HepG2 (cell line): Measurements from ENCODE around the gene CLDN3. TPM values are rescaled to one million over a fixed set of nuclear protein-coding genes. Genes with fewer than 3 reads are reported as not detected.

Experiments used
- ARNT2 ChIP-seq: sonication (generic); formaldehyde crosslinking; IDR thresholded peaks from 2 replicates; pipeline ENCODE4 v1.8.0; 2022; ENCODE audit warnings: mild to moderate bottlenecking, low read depth, missing genetic modification reagents, moderate library complexity
- ARNTL ChIP-seq: sonication (generic); formaldehyde crosslinking; IDR thresholded peaks from 2 replicates; pipeline ENCODE4 v1.4.0; 2020; ENCODE audit warnings: mild to moderate bottlenecking, missing genetic modification reagents
- BRD4 ChIP-seq: sonication (generic); formaldehyde crosslinking; IDR thresholded peaks from 2 replicates; pipeline ENCODE4 v1.4.0; 2020; ENCODE audit warnings: missing genetic modification reagents
- DPF2 ChIP-seq: sonication (generic); formaldehyde crosslinking; IDR thresholded peaks from 2 replicates; pipeline ENCODE4 v1.4.0; 2020; ENCODE audit warnings: mild to moderate bottlenecking, low read depth, missing genetic modification reagents, borderline replicate concordance
- ELF3 ChIP-seq: IDR thresholded peaks from 2 replicates; pipeline ENCODE4 v1.6.1; 2016; ENCODE audit warnings: missing genetic modification reagents, missing compliant biosample characterization
- FOSL2 ChIP-seq: sonication (generic); formaldehyde crosslinking; IDR thresholded peaks from 2 replicates; pipeline ENCODE4 v1.4.0; 2020; ENCODE audit warnings: missing genetic modification reagents
- MLLT10 ChIP-seq: sonication (generic); formaldehyde crosslinking; IDR thresholded peaks from 2 replicates; pipeline ENCODE4 v1.4.0; 2020; ENCODE audit warnings: missing genetic modification reagents
- NAIF1 ChIP-seq: sonication (generic); formaldehyde crosslinking; IDR thresholded peaks from 2 replicates; pipeline ENCODE4 v1.5.0; 2020; ENCODE audit warnings: mild to moderate bottlenecking, missing genetic modification reagents, borderline replicate concordance
- NCOR1 ChIP-seq: fragments of 200-600 bp; sonication (generic); IDR thresholded peaks from 2 replicates; pipeline ENCODE4 v1.7.0; 2017; ENCODE audit warnings: antibody characterized with exemption, low read length, borderline replicate concordance
- NFE2L1 ChIP-seq: sonication (generic); formaldehyde crosslinking; IDR thresholded peaks from 2 replicates; pipeline ENCODE4 v1.4.0; 2020; ENCODE audit warnings: missing genetic modification reagents, mild to moderate bottlenecking, borderline replicate concordance
- NFKB2 ChIP-seq: sonication (generic); formaldehyde crosslinking; IDR thresholded peaks from 2 replicates; pipeline ENCODE4 v1.4.0; 2020; ENCODE audit warnings: missing genetic modification reagents, borderline replicate concordance
- NKX3-1 ChIP-seq: sonication (generic); formaldehyde crosslinking; IDR thresholded peaks from 2 replicates; pipeline ENCODE4 v1.5.0; 2020; ENCODE audit warnings: missing genetic modification reagents
- SETDB1 ChIP-seq: sonication (generic); formaldehyde crosslinking; IDR thresholded peaks from 2 replicates; pipeline ENCODE4 v1.5.1; 2020; ENCODE audit warnings: missing genetic modification reagents, mild to moderate bottlenecking, borderline replicate concordance
- SIN3A ChIP-seq: IDR thresholded peaks from 2 replicates; pipeline ENCODE4 v1.6.1; 2011; ENCODE audit warnings: low read depth, mild to moderate bottlenecking, control low read depth, low read length, borderline replicate concordance
- SP5 ChIP-seq: IDR thresholded peaks from 2 replicates; pipeline ENCODE4 v1.6.1; 2016; ENCODE audit warnings: low read depth, borderline replicate concordance
- YEATS2 ChIP-seq: sonication (generic); formaldehyde crosslinking; IDR thresholded peaks from 2 replicates; pipeline ENCODE4 v1.4.0; 2020; ENCODE audit warnings: missing genetic modification reagents, borderline replicate concordance
- ZNF205 ChIP-seq: IDR thresholded peaks from 2 replicates; pipeline ENCODE4 v1.6.1; 2018; ENCODE audit warnings: missing biosample characterization, missing genetic modification reagents
- ZNF235 ChIP-seq: sonication (generic); formaldehyde crosslinking; IDR thresholded peaks from 2 replicates; pipeline ENCODE4 v1.8.1; 2023; ENCODE audit warnings: mild to moderate bottlenecking, missing genetic modification reagents, borderline replicate concordance
- ZNF343 ChIP-seq: sonication (generic); formaldehyde crosslinking; IDR thresholded peaks from 2 replicates; pipeline ENCODE4 v1.4.0; 2020; ENCODE audit warnings: mild to moderate bottlenecking, missing genetic modification reagents
- ZNF530 ChIP-seq: sonication (generic); formaldehyde crosslinking; IDR thresholded peaks from 2 replicates; pipeline ENCODE4 v1.5.0; 2020; ENCODE audit warnings: low read depth, mild to moderate bottlenecking, missing genetic modification reagents
- ZNF556 ChIP-seq: sonication (generic); formaldehyde crosslinking; IDR thresholded peaks from 2 replicates; pipeline ENCODE4 v1.4.0; 2020; ENCODE audit warnings: mild to moderate bottlenecking, missing genetic modification reagents, borderline replicate concordance
- ZNF619 ChIP-seq: sonication (generic); formaldehyde crosslinking; IDR thresholded peaks from 2 replicates; pipeline ENCODE4 v1.4.0; 2020; ENCODE audit warnings: mild to moderate bottlenecking, missing genetic modification reagents
- ZNF713 ChIP-seq: sonication (generic); formaldehyde crosslinking; IDR thresholded peaks from 2 replicates; pipeline ENCODE4 v1.4.0; 2020; ENCODE audit warnings: mild to moderate bottlenecking, missing genetic modification reagents
- ZNF766 ChIP-seq: sonication (generic); formaldehyde crosslinking; IDR thresholded peaks from 2 replicates; pipeline ENCODE4 v1.5.0; 2020; ENCODE audit warnings: missing genetic modification reagents, borderline replicate concordance
- ZNF782 ChIP-seq: sonication (generic); formaldehyde crosslinking; IDR thresholded peaks from 2 replicates; pipeline ENCODE4 v1.4.0; 2020; ENCODE audit warnings: missing genetic modification reagents, mild to moderate bottlenecking, borderline replicate concordance
- ZNF879 ChIP-seq: sonication (generic); formaldehyde crosslinking; IDR thresholded peaks from 2 replicates; pipeline ENCODE4 v1.8.1; 2023; ENCODE audit warnings: missing genetic modification reagents
- ZZZ3 ChIP-seq: sonication (generic); formaldehyde crosslinking; IDR thresholded peaks from 2 replicates; pipeline ENCODE4 v1.4.0; 2020; ENCODE audit warnings: missing genetic modification reagents, mild to moderate bottlenecking, borderline replicate concordance
- polyA plus RNA-seq, 8 experiments: library from polyadenylated mRNA; depleted of rRNA in 3 of 8; stranded (reverse) in 7 of 8; unstranded in 1 of 8; fragments of >200 nt; fragmentation: Illumina TruSeq in 4 of 8; extraction: Trizol in 4 of 8; gene quantifications; 2 replicates each; pipeline versions ENCODE4 v1.2.1 to v1.2.3, GENCODE V29; 2011 to 2016; ENCODE audit warnings: low read depth in 4 of 8, missing spikeins in 1 of 8, mixed read lengths in 1 of 8; ENCODE audit not compliant: insufficient read depth in 1 of 8
- total RNA-seq, 5 experiments: library from RNA; depleted of rRNA; stranded (reverse); fragments of >200 nt; fragmentation: Illumina TruSeq; extraction: Trizol; gene quantifications; 2 replicates each; pipeline ENCODE4 v1.2.3, GENCODE V29; 2016; ENCODE audit warnings: low read depth in 1 of 5
- TF ChIP-seq, protein P1 (sequence below): sonication (generic); formaldehyde crosslinking; IDR thresholded peaks from 2 replicates; pipeline ENCODE4 v1.4.0; 2020; ENCODE audit warnings: missing genetic modification reagents

CLDN3 gene
- total and polyA plus RNA-seq, 2 of the 13 experiments (the other 11 are each of a cell fraction or from before 2014, with no cell fraction given): 0.31 to 0.51 TPM

DNA sequence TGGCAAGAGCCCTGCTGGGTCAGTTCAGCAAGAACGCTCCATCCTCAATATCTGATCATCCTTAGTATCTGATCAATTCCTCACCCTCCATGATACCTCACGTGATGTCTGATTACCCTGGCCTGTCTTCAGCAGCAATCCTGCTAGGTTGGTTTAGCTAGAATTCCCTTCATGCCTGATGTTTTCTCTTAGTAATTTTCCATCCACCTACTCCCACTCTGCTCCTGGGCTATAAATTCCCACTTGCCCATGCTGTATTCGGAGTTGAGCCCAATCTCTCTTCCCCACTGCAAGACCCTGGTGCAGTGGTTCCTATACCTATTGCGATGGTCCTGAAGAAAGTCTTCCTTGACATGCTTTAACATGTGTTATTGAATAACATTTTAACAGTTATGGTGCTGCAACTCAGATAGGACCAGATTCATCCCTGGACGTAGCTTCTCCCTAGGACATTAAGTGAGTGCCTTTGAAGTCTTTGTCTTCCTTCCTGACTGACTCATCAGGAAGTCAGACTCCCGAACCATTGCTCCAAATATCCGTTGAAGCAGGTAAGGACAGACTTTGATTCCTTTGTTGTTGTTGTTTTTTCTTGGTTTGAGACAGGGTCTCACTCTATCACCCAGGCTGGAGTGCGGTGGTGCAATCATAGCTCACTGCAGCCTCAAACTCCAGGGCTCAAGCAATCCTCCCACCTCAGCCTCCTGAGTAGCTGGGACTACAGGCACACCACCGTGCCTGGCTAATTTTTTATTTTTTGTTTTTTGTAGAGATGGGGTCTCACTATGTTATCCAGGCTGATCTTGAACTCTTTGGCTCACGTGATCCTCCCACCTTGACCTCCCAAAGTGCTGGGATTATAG, 29.4 kb upstream of the CLDN3 start (continued):
- TF ChIP-seq, protein P1, sequence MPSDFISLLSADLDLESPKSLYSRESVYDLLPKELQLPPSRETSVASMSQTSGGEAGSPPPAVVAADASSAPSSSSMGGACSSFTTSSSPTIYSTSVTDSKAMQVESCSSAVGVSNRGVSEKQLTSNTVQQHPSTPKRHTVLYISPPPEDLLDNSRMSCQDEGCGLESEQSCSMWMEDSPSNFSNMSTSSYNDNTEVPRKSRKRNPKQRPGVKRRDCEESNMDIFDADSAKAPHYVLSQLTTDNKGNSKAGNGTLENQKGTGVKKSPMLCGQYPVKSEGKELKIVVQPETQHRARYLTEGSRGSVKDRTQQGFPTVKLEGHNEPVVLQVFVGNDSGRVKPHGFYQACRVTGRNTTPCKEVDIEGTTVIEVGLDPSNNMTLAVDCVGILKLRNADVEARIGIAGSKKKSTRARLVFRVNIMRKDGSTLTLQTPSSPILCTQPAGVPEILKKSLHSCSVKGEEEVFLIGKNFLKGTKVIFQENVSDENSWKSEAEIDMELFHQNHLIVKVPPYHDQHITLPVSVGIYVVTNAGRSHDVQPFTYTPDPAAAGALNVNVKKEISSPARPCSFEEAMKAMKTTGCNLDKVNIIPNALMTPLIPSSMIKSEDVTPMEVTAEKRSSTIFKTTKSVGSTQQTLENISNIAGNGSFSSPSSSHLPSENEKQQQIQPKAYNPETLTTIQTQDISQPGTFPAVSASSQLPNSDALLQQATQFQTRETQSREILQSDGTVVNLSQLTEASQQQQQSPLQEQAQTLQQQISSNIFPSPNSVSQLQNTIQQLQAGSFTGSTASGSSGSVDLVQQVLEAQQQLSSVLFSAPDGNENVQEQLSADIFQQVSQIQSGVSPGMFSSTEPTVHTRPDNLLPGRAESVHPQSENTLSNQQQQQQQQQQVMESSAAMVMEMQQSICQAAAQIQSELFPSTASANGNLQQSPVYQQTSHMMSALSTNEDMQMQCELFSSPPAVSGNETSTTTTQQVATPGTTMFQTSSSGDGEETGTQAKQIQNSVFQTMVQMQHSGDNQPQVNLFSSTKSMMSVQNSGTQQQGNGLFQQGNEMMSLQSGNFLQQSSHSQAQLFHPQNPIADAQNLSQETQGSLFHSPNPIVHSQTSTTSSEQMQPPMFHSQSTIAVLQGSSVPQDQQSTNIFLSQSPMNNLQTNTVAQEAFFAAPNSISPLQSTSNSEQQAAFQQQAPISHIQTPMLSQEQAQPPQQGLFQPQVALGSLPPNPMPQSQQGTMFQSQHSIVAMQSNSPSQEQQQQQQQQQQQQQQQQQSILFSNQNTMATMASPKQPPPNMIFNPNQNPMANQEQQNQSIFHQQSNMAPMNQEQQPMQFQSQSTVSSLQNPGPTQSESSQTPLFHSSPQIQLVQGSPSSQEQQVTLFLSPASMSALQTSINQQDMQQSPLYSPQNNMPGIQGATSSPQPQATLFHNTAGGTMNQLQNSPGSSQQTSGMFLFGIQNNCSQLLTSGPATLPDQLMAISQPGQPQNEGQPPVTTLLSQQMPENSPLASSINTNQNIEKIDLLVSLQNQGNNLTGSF: no peak
- TF ChIP-seq NKX3-1 (CRISPR knock-in tag) (no peak), DPF2 (CRISPR knock-in tag) (no peak), NCOR1 (no peak), YEATS2 (CRISPR knock-in tag) (no peak), ZNF766 (CRISPR knock-in tag) (no peak), ZNF235 (CRISPR knock-in tag) (no peak), MLLT10 (CRISPR knock-in tag) (no peak), NFE2L1 (CRISPR knock-in tag) (no peak), ZNF713 (CRISPR knock-in tag) (no peak), ELF3 (CRISPR knock-in tag) (peak; percentile 61; the same call in 1 of the 2 replicates), SETDB1 (CRISPR knock-in tag) (no peak), NFKB2 (no peak), ZZZ3 (CRISPR knock-in tag) (no peak), NAIF1 (CRISPR knock-in tag) (no peak), SP5 (CRISPR knock-in tag) (no peak), ZNF205 (CRISPR knock-in tag) (no peak), ARNTL (CRISPR knock-in tag) (no peak), BRD4 (CRISPR knock-in tag) (no peak), ZNF619 (CRISPR knock-in tag) (no peak), SIN3A (no peak), ZNF782 (CRISPR knock-in tag) (no peak), ZNF343 (CRISPR knock-in tag) (no peak), ZNF530 (no peak), ZNF556 (CRISPR knock-in tag) (no peak), FOSL2 (CRISPR knock-in tag) (peak; percentile 79), ZNF879 (CRISPR knock-in tag) (no peak), ARNT2 (CRISPR knock-in tag) (no peak)
